HG02938 (cell line): ENCODE measurements around the gene IFIT3.
"Not testable (repeated sequence)": the region's sequence is repeated elsewhere in the genome, so short reads cannot be mapped to it uniquely, and the experiment has no call there.

ENCODE experiments used
- ATAC-seq: cut with Tn5 transposase; IDR thresholded peaks from one replicate; pipeline ENCODE4 v1.9.1; 2021; ENCODE audit warnings: mild to moderate bottlenecking, moderate library complexity; ENCODE audit not compliant: unreplicated experiment

IFIT3 gene, protein sequence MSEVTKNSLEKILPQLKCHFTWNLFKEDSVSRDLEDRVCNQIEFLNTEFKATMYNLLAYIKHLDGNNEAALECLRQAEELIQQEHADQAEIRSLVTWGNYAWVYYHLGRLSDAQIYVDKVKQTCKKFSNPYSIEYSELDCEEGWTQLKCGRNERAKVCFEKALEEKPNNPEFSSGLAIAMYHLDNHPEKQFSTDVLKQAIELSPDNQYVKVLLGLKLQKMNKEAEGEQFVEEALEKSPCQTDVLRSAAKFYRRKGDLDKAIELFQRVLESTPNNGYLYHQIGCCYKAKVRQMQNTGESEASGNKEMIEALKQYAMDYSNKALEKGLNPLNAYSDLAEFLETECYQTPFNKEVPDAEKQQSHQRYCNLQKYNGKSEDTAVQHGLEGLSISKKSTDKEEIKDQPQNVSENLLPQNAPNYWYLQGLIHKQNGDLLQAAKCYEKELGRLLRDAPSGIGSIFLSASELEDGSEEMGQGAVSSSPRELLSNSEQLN

DNA sequence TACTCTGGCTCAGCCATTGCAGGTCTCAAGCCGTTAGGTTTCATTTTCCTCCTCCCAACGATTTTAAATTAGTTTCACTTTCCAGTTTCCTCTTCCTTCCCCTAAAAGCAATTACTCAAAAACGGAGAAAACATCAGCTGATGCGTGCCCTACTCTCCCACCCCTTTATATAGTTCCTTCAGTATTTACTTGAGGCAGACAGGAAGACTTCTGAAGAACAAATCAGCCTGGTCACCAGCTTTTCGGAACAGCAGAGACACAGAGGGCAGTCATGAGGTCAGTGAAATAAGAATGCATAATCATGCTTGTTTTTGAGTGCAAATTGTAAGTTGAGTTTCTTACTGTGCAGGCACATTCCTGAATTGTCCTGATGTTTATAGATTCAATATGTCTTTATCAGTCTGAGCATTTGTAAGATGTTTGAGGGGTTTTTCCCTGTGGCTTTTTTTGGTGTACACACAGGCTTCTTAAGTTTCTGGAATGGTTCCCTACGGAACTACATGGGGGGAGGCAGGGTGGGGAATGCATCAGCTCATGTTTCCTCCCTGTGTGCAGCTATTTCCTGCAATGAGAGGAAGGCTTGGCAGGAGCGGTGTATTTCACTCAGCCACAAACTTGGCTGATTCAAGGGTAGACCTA, at the start of gene IFIT3:
IFIT3 (plus strand) TSS at position 195 of the 639 bp plus-strand sequence; CDS start at position 272, 77 bp downstream.
- no peak for ATAC-seq

DNA sequence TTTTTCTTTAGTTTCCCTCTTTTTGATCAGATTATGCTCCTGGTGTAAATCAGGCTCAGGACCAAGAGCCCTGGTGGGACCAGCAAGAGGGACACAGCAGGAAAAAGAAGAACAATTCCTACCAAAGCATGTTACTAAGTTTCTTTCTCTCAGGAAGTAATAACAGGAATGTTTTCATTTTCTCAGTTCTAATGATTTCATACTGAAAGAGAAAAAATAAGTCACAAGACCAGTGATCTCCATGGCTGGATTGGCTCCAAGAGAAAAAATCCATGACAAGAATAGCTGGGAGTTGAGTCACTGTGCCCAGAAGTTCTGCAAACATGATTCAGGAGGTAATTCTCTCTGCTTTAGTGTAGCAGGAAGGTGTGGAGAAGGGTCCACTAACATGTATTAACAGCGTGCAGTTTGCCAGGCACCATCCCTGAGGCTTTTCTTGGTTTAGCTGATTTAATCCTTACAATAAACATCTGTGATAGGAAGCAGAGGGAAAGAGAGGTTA, 49.7 kb upstream of the IFIT3 start:
- no peak for ATAC-seq

DNA sequence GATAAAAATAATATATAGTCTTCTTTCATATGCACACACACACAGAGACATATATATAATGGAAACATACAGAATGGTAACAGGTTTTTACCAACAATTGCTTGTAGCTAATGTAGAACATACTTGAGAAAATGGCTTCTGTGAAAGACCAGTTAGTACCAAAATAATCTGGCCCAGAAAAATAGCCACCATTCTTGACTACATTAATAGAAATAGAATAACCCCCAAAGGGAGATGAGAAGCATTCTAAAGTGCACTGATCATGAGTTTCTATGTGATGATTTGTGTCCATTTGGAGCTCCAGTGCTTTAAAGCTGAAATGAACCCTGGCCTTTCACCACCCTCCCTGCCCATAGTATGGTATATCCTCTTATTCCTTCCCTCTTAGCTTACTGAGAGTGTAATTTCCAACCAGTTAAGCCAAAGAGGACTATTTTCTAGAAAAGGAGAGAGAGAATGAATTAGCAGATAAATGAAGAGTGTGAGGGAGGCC, 48.9 kb upstream of the IFIT3 start:
- ATAC-seq = no peak

DNA sequence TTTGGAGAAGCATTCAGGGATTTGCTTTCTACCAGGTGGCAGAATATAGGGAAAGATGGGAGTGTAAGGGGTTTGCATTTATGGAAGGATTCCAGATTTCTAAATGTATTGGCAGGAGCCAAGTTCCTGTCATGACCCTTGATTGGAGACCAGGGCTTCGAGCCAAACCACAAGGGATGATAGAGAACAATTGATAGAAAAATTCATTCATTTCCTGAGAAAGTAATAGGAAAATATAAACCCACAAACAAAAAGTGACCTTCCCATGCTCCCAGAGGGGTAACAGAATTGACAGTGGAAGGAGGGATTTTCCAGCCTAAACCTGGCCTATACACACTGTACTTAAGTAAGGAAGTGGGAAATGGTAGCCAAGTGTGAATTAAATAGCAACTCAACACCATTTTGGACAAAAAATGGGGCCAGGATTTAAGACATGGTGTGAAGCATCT, 48.4 kb upstream of the IFIT3 start:
- no peak for ATAC-seq

DNA sequence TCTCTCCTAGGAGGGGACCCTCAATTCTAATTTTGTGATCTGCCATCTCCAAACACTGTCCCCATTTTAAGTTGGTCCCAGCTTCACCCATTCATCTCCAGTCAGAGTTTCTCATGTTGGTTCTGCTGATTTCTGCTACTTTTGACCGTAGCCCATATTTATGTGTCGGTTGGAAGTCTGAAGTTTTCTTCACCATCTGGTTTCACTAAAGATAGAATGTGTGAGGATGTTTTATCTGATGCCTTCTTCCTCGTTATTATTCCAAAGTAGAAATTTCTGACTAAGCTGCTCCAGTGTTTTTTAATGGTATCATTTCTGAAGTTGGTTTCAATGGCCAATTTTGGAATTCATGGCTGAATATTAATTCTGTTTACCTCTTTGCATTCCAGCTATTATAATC, 47.3 kb upstream of the IFIT3 start:
- ATAC-seq = no peak

DNA sequence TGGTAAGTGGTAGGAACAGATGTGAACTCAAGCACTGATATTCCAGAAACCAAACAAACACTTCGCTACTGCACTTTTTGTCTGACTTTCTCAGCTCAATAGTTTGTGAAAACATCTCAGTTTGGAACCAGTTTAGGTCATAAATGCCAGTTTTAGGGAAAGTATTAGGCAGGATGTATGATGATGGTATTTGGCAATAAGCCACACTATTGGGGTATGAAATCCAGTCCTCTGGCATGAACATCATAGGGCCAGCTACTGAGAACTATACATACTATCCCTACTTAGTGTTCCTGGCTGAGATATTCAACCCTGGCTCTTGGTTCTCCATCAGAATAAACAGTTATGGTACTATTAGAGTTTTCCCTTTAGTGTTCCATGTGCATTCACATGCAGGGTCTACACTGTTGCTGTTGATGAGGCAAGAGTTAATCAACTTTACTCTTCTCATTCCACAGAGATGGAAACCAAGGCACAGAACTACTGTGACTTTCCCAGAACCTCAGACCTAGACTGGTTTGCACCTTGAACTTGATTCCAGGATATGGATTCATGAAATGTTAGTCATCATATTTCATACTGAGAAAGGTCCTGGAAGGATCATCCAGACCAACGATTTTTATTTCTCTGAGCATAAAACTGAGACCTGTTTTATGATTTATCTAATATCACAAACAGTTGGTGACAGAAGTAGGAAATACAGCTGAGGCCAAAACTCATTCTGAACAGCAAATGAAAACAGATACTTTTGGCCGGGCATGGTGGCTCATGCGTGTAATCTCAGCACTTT, 46.0 kb upstream of the IFIT3 start:
- ATAC-seq = no peak

DNA sequence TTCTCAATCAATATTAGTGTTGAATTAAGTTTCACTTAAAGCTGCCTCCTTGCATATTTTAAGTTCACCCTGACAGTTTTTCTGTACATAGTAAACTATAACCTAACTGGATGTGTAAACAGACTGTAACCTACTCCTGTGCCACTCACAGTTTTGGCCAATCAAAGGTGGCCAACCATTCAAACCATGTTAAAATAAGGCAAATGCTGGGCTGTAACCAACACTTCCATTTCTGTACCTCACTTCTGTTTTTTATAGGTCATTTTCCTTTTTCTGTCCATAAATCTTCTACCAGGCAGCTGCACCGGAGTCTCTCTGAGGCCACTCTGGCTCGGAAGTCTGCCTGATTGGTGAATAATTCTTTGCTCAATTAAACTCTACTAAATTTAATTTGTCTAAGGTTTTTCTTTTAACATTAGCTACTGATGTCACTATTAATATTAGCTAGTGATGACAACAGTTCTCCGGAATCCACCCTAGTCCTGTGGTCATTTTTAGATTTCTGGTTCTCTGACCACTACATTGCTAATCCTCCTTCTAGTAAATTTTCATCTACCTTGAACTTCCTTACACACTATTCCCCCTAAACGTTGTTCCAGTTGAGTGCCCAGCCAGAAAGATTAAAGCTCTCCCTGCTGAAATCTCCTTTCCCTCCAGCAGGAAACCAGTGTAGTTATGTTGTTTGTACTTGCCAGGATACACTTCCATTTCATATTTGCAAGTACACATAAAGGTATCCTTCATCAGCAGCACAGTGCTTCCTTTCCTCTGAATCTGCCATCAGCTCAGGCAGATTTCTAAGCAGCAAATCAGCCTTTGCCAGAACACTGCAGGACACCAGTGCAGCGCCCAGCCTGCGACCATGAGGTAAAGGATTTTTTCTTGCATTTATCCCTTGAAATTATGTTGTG, 44.5 kb upstream of the IFIT3 start:
- ATAC-seq = no peak

DNA sequence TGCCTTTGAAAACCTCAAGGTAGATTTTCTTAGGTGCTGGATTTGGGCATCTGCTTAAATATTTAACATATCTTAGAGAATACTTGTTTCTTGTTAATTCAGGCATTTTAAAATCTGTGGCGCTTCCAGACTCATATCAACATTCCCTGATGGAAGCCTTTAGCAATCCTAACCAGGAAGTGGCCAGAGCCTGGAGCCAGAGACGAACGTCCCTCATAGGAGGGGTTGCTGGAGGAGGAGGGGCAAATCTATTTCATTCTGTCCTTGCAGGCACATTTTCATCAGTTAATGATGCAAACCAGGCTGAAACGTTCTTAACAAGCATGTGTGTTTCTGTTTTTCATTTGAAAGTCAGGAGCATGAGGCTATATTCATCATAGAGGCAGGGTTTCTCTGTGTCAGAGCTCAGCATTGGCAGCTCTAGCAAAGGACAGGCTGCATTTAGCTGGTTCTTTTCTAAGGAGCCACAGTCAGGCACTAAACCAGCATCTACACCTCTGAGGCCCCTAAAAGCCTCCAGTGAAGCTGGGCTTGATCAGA, 43.8 kb upstream of the IFIT3 start:
- no peak for ATAC-seq

DNA sequence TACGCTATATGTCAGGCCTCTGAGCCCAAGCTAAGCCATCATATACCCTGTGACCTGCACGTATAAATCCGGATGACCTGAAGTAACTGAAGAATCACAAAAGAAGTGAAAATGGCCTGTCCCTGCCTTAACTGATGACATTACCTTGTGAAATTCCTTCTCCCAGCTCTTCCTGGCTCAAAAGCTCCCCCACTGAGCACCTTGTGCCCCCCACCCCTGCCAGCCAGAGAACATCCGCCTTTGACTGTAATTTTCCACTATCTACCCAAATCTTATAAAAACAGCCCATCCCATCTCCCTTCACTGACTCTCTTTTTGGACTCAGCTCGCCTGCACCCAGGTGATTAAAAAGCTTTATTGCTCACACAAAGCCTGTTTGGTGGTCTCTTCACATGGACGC, 43.1 kb upstream of the IFIT3 start:
- not testable (repeated sequence) for ATAC-seq

DNA sequence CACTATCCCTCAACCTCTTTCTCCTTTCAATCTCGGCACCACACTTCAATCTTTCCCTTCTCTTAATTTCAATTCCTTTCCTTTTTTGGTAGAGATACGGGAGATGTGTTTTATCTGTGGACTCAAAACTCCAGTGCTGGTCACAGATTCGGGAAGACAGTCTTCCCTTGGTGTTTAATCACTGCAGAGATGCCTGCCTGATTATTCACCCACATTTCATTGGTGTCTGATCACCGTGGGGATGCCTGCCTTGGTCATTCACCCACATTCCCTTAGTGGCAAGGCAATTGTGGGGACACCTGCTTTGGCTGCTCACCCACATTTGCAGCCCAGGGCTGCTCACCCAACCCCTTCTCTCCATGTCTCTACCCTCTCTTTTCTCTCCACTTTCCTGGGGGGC, 42.5 kb upstream of the IFIT3 start:
- not testable (repeated sequence) for ATAC-seq

DNA sequence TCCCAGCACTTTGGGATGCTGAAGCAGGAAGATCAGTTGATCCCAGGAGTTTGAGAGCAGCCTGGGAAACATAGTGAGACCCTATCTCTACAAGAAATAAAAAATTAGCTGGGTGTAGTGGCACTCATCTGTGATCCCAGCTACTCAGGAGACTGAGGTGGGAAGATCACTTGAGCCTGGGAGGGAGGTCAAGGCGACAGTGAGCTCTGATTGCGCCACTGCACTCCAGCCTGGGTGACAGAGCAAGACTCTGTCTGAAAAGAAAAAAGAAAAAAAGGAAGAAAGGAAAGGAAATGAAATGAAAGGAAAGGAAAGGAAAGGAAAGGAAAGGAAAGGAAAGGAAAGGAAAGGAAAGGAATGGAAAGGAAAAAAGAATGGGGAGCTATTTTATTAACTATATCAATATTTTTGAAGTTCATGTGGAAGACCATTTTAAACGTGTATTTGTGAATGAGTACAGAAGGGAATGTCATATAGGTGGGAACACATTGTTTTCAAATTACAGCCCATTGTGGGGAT, 33.0 kb upstream of the IFIT3 start:
- ATAC-seq = no peak

DNA sequence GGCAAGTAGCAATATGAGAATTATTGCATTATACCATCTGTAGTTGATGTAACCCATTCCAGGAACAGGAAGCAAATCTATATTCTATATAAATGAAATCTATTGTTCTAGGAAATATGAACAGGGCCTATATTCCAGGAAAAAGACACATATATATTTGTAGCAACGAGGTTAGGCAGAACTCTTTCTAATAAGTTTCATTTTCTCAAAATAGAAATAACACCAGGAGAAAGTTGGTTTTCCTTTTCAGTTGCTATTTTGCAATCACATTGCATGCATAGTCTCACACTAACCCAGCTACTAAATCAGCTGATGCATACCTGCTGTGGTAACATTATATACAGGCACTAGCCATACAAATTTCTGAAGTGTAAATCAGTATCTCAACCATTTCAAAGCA, 32.2 kb upstream of the IFIT3 start:
- ATAC-seq = no peak

DNA sequence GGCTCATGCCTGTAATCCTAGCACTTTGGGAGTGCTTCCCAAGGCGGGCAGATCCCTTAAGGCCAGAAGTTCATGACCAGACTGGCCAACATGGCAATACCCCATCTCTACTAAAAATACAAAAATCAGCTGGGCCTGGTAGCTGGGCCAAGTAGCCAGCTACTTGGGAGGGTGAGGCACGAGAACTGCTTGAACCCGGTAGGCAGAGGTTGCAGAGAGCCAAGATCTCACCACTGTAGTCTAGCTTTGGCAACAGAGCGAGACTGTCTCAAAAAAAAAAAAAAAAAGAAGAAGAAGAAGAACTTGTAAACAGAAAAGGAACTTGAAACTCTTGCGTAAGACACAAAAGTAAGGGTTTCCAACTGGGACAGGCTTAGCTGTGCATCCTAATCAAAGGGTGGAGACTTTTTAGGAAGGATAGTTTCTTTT, 31.6 kb upstream of the IFIT3 start:
- no peak for ATAC-seq

DNA sequence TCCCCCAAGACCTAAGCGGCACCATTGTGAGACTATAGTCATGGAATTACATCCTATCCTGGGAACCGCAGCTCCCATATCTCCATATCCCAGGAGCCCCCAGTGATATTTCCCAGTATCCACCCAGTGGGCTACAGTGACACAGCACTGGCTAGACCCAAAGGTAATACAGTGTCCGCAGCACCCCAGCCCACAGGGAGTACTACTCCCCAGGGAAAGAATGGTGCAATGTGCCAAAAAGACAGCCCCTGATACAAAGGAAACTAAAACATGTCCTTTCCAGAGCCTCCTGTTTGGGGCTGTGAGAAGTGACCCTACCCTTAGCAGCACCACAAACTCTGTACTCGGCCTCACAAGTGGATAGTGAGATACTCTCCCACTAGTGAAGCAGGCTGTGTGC, 30.4 kb upstream of the IFIT3 start:
- ATAC-seq = no peak

DNA sequence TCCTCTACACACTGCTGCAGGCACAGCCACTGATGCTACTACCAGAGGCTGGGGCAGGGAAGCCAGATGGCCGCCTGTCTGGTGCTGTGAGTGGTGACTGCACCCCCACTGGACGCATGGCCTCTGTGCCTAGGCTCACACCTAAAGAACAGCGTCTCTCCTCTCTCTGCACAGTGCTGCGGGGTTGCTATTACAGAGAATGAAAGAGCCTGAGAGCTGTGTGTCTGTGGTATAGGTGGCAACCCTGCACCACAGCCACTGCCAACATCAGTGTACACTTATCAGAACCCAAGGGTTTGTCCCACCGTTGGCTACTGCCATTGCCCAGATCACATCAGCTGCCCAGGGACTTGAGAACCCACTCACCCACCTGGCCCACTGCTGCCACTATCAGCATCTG, 30.0 kb upstream of the IFIT3 start:
- ATAC-seq = no peak

DNA sequence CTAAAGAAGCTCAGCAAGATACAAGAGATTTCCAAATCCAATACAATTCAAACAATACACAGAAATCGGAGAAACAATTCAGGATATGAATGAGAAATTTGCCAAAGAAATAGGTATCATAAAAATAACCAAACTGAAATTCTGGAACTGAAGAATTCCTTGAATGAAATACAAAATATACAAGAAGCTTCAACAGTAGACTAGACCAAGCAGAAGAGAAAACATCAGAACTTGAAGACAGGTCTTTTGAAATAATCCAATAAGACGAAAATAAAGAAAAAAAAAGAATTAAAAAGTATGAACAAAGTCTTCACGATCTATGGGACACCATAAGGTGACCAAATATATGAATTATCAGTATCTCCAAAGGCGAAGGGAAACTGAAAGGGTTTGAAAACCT, 28.8 kb upstream of the IFIT3 start:
- ATAC-seq = no peak

DNA sequence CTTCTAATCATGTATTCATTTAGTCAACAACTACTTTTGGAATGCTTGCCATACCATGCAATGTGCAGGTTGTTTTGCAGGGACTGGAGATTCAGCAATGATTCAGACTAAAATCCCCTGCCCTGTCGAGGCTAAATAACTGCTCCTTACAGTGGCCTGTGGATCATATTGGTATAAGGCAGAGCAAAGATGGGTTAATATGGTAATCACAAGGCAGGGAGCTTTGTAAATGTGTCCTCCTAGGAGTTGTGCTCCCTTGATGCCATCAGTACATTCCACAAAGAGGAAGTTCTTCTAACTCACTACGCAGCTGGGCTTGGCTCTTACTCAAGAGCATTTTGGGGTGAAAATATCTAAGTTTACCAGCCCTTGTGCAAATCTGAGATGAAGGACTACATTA, 26.6 kb upstream of the IFIT3 start:
- ATAC-seq = peak; percentile 18

DNA sequence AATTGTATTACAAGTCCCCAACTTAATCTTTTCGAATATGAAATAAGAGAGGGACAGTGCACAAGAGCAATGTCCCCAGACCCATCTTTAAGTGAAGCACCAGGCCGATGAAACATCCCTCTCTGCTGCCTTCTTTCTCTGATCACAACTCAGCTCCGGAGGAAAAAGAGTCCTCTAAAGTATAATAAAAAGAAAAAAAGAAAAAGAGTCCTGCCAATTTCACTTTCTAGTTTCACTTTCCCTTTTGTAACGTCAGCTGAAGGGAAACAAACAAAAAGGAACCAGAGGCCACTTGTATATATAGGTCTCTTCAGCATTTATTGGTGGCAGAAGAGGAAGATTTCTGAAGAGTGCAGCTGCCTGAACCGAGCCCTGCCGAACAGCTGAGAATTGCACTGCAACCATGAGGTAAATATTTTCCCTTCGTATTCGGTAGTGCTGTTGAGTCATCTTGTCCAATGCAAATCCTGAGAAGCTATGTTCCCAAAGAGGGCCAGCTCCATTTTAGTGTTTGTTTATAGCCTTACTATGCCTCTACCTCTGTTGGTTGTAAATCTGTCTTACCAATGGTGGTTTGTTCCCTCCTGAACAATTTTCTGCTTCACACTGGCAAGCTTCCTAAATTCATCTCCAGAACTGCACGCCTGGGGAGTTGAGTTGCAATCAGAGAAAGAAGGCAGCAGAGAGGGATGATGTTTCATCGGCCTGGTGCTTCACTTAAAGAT, 25.9 kb upstream of the IFIT3 start, which contains the start of gene IFIT2:
IFIT2 (plus strand) TSS at position 326 of the 725 bp plus-strand sequence; CDS start at position 404, 78 bp downstream.
- peak; percentile 80 for ATAC-seq

DNA sequence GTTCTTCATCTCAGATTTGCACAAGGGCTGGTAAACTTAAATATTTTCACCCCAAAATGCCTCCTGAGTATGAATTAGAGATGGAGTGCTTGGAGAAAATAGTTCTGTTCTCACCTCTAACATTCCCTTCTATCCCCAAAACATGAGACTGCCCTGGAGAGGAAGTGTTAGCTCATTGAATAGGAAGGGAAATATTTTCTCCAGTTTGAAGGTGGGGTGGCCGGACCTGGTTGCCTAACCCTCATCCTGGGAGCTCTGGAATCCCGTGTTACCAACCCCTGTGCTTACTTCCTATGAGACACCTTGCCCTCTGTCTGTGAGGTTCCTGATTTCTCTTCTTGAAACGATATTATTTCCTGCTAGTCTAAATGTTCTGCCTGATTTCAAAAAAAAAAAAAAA, 25.2 kb upstream of the IFIT3 start:
- no peak for ATAC-seq
